CD4-positive, alpha-beta T cell treated with Interleukin-15 for 4 hours (primary cell): ENCODE measurements around the gene CIRBP.

Experiments used
- DNase-seq: peaks from one replicate; pipeline ENCODE4 v3.0.0-alpha.2; 2020; ENCODE audit warnings: low spot score

Gene CIRBP

DNA sequence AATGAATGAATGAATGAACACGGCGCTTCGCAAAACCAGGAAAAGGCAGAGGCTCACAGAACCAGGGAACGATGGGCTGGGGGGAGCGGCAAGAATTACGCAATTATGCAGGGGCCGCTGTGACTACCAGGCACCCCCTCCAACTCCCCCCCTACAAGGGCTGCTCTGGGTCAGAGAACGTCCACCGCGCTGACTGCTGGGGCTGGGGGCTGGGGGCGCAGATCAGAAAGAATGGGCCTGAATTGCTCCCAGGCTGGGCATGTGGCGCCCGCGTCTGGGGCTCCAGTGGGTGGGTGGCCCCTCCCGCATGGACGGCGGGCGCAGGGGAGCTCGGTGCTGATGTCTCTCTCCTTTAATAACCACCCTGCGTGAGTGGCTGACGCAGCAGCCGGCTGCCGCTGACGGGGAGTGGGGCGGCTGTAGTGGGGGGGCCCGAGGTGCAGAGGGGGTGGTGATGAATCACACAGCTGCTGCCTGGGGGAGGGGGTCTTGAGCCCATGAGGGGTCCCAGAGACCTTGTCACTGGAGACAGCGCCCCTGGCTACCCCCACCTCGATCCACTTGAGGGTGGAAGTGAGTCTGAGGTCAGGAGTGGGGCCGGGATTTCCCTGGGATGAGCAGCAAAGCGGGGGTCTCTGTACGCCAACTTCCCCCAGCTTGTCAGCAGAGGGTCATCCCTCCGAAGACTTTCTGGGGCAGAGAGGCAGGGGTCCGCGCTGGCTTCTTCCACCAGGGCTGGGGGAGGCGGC is 1.5 kb upstream of the CIRBP start:
- no peak for DNase-seq

DNA sequence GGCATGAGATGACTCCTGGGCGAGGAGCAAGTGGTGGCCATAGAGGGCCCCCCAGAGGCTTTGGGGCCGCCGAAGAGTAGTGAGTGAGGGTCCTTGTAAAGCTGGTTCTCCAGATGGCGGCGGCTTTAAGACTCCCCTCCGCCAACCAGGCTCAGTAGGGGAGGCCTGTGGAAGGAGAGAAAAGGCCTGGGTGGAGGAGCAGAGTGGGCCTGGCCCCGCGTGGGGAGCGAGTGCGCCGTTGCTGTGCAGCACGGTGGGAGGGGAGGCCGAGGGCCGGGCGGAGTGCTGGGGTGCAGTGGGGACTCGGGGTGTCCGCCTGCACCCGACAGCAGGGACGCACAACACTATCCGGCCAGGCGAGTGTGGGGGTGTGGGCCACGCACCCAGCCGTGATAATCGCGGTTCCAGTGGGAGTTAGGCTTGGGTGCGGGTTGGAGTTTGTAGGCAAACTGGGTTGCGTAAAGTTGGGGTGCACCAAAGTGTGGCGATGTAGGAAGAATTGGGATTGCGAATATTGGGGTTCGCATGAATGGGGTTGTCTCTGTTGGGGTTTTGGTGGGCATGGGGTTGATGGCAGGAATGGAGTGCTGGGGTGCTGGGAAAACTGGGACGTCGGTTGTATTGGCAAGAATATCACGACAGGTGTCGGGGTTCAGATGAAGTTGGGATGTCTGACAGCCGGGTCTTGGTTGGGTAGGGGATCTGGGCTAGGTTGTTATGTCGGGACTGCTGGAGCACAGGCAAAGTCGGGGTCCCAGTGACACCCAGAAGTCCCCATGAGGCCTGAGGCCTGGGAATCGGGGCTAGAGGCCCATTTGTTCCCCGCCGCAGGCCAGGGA is 687 bp upstream of the CIRBP start:
- DNase-seq = no peak

DNA sequence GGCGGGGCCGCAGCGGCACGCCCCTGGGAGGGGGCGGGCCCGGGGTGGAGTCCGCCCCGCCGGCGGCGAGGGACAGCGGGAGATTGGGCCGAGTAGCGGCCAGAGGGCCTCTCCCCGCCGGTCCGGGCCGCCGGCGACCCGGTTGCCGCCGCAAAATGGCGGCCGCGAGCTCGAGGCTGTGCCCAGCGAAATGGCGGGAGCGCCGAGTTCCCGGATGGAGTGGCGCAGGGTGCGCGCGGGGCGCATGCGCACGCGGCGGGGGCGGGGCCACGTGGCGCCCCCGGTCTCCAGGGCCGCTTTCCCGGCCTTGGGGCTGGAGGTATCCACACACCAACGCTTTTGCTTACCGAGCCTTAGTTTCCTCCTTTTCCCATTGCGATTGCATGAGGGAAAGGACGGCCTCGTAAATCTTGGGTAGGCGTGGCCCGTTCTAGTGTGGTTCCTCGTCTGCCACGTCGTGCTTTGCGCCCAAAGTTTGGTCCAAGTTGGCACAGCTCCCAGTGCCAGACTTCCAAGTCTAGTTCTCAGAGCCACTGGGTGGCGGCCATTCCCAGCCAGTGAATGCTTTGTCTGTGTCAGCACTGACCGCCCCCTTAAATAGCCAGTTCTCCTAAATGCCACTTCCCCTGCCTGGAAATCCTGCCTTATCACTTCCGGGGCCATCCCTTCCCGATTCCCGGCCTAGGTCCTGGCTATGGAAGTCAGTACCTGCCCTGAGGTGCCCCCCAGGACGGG is 513 bp downstream of the CIRBP start:
- DNase-seq = peak; percentile 86

DNA sequence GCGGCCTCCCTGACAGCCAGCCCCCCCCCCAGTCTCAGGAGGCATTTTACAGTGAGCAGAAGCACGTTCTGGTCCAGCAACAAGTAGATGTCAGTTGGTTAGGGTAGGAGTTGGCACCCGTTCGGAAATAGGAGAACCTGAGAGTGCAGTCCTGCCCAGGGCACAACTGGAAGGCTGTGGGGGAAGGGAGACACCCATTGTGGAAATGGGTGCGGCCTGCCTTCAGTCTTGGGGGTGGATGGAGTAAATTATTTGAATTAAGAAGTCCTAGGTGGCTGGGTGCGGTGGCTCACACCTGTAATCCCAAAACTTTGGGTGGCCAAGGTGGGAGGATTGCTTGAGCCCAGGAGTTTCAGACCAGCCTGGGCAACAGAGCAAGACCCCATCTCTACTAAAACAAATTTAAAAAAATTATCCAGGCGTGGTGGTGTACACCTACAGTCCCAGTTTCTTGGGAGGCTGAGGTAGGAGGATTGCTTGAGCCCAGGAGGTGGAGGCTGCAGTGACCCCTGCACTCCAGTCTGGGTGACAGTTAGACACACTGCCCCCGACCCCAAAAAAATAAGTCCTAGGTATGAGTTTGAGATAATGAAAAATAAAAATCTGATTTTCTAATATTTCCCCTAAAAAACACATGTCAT is 1.2 kb downstream of the CIRBP start:
- DNase-seq = no peak

DNA sequence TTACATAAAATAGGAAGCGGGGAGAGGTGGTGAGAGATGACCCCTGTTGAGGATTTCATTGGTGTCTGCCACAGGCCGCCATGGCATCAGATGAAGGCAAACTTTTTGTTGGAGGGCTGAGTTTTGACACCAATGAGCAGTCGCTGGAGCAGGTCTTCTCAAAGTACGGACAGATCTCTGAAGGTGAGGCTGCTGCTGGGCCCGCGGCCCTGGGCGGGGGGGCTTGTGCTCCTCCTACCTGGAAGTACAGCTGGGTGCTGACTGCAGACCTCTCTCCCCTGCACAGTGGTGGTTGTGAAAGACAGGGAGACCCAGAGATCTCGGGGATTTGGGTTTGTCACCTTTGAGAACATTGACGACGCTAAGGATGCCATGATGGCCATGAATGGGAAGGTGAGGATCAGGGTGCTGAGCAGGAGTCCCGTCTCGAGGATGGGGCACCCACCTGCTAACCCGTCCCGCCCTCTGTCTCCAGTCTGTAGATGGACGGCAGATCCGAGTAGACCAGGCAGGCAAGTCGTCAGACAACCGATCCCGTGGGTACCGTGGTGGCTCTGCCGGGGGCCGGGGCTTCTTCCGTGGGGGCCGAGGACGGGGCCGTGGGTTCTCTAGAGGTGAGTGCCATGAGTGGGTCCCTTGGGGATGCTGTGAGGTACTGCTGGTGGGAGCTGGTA is 1.9 kb downstream of the CIRBP start:
- no peak for DNase-seq

DNA sequence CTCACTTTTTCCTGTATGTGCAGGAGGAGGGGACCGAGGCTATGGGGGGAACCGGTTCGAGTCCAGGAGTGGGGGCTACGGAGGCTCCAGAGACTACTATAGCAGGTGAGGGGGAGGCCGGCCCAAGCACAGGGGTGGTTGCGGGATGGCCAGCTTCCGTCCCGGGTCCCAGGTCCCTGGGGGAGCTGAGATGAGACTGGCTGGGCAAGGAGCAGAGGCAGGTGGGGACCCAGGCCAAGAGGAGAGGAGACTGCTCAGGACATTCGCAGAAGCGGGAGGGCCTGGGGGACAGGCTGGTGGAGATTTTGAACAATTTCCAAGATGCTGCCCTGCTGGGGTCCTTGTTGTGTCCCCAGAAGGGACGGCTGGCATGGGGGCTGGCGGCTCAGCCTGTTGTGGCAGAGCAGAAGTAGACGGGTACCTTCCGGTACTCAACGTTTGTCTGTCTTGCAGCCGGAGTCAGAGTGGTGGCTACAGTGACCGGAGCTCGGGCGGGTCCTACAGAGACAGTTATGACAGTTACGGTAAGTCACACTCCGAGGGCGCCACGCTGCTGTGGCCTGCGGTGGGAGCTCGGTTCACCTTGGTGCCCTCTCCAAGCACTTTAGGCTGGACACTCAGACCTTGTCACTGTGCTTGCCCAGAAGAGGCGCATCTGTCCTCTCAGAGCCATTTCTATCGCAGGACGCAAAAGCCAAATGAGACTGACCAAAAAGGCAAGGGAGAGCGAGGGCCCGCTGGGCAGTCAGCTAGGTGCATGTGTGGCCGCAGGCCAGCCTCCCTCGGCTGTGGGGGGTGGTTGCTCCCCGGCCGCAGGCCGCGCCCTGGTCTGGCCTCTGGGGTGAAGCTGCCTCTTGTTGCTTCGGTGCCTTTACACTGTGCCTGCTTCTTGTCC is 2.6 kb downstream of the CIRBP start:
- DNase-seq = no peak

DNA sequence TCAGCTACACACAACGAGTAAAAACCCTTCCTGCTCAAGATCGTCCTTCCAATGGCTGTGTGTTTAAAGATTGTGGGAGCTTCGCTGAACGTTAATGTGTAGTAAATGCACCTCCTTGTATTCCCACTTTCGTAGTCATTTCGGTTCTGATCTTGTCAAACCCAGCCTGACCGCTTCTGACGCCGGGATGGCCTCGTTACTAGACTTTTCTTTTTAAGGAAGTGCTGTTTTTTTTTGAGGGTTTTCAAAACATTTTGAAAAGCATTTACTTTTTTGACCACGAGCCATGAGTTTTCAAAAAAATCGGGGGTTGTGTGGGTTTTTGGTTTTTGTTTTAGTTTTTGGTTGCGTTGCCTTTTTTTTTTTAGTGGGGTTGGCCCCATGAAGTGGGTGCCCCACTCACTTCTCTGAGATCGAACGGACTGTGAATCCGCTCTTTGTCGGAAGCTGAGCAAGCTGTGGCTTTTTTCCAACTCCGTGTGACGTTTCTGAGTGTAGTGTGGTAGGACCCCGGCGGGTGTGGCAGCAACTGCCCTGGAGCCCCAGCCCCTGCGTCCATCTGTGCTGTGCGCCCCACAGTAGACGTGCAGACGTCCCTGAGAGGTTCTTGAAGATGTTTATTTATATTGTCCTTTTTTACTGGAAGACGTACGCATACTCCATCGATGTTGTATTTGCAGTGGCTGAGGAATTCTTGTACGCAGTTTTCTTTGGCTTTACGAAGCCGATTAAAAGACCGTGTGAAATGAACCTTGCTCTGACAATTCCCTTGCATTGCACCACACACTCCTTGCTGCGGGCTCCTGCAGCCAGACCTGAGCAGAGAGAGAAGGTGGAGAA is 3.5 kb downstream of the CIRBP start:
- no peak for DNase-seq

DNA sequence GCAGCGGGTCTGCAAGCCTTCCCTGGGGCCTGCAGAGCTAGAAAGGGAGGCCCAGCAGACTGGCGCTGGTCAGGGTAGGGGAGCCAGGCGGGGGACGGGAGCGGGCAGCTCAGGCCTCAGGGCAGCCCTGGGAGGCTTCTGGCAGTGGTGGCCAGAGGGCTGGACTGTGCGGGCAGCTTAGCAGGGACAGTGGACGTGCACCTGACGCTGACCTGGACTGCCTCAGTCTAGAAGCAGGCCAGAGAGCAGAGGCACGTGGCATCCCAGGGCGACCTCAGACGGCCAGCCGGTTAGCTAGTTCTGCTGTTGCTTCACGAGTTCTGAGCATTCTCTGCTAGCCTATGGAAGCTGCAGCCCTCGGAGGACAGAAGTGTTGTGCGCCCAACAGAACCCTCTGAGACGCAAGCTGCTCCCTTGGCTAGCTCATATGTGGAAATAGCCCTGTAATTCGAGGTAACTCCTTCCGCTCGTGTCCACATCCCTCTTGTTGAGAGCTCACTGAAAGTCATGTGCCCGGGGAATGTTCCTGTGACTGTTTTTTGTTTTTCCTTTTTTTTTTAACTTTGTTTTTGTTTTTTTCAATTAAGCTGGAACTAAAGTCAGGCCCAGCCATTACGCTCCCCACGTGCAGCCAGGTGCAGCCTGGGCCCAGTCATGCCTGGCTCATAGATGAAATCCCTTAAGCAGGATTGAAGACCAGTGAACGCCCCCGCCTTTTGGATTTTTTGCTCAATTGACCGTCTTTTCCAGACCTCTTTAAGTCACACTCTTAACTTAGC is 4.3 kb downstream of the CIRBP start:
- no peak for DNase-seq

DNA sequence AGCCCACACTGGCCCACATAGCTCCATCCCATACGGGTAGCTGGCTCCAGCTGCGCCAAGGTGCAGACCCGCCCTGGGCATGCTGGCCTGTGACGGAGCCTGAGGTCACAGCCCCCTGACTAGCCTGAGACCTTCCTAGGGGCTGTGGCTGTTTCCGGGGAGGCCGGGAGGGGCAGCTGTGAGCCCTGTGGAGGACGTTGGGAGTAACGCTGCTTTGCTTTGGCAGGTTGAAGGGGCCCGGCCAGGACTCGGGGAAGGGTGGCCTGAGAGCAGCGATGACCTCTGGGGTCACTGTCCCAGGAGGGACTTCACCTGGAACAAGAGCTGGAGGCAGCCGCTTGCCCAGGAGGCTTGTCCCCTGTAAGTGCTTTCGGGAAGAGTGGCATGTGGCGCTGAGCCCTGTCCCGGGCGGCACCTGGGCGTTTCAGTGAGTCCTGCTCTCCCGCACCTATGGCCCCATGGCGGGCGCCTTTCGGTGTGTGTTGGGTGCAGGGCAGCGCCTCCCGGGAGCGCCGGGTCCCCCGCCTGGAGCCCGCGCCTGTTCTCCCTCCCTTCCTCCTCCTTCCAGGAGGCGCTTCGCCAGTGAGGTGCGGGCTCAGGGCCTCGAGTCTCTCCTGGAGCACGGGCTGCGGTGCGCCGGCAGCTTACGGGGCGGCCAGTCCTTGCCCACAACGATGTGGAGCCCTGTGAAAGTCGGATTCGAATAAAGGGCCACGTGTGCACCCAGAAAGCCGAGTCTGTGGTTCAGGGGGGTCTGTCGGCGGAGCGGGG is 5.1 kb downstream of the CIRBP start:
- no peak for DNase-seq

DNA sequence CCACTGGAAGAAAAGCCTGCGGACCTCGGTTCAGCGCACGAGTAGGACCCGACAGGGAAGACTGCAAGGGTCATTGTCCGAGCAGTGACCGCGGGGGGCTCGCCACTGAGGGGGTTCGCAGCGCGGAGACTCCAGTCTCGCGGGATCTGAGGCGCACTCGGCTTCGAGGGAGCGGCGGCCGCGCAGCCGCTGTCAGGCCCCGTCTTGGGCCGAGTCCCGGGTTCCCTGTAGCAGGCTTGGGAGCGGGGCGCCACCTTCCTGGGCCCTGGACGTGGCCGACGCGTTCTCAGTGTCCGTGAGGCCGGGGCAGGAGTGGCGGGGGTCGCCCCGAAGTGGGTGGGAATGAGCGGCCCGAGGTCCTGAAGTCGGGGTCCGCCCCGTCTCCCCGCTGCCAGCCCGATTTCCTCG is 5.7 kb downstream of the CIRBP start:
- no peak for DNase-seq

DNA sequence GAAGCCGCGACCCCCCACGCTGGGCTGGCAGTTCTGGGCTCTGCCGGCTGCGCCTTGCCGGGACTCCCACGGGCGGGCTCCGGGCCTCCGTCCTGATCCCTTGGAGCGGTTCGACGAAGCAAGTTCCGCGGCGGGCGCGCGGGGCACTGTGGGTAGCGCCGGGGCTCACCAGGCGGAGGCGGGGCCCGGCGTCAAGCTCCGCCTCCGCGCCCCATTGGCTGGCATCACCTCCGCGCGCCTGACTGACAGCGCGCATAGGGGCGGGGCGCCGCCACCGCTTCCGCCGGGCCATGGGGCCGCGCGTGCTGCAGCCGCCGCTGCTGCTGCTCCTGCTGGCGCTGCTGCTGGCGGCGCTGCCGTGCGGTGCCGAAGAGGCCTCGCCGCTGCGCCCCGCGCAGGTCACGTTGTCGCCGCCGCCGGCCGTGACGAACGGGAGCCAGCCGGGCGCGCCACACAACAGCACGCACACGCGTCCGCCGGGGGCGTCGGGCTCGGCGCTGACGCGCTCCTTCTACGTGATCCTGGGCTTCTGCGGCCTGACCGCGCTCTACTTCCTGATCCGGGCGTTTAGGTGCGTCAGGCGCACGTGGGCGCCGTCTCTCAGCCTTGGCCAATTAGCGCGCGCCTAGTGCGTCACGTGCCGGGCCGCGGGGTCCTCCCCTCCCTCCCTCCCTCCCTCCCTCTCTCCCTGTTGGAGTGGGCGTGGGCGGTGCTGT is 6.3 kb downstream of the CIRBP start, which contains the start of gene FAM174C:
FAM174C (plus strand) TSS at position 271 of the 716 bp plus-strand sequence; CDS start at position 291, 20 bp downstream.
- peak; percentile 95 for DNase-seq

DNA sequence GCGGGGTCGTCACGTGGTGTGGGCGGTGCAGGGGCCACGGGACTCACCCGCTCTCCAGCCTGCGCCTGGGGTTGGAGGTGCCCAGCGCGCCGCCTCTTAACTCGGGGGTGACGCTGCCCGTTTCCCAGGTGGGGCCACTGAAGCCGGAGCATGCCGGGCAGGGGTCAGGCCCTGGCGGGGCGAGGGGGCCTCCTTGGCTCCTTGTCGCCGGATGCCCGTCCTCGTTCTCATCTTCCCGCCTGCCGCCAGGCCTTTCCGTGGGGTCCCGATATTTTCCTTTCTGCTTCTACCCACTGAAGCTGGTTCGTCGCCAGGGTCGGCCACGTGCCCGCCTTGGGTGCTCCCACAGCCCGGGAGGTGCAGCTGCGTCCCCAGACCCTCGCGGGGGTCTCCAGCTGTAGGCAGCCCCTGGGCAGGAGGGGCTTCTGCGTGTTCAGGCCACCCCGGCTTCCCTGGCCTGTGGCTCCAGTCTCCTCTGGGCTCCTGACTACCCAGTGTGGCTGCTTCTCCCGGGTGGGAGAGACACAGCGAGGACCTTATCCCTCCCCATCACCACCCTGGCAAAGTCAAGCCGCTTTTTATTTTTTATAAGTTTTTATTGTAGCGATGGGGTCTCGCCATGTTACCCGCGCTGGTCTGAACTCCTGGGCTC is 7.0 kb downstream of the CIRBP start:
- no peak for DNase-seq

DNA sequence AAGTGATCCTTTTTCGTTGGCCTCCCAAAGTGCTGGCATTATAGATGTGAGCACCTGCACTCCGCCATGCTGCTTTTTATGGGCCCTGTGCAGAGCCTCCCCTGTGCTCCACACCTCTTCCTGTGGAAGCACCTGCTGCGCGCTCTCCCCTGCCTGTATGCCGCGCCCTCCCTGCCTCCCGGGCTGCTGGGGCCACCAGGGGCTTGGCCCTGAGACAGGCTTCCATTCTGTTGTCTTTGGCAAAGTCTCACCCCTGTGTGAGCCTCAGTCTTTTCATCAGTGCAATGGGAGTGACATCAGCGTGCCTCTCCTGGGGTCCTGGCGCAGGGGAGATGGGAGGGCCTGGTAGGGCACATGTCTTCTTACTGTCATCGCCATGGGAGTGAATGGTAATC is 7.5 kb downstream of the CIRBP start:
- DNase-seq = no peak

DNA sequence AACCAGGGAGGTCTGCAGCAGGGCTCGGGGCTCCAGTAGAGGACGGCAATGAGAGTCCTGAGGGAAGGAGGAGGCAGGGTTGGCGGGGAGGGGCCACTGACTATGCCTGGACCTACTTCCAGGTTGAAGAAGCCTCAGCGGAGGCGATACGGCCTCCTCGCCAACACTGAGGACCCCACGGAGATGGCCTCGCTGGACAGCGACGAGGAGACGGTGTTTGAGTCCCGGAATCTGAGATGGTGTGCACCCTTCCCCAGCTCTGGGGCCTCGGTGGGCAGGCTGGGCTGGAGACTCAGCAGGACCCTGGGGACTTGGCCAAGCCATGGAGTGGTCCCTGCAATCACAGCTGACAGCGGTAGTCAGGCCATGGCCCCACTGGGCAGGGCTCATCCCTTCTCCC is 7.9 kb downstream of the CIRBP start:
- no peak for DNase-seq

DNA sequence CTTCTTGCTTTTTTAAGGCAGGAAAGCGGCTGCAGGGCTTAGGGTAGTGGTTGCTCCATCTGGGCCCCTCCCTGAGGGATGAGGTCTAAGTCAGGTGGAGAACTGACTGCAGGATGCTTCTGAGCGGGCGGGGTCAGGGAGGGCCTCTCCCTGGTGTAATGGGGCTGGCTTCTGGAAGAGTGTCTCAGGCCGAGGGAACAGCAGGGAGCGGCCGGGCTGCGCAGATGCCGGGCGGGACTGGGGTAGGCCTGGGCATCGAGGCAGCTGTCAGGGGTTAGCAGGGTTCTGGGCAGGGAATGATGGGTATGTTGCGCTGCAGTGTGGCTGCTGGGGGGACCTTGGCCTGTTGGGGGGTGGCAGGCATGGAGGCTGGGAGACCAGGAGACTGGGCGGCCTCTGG is 8.9 kb downstream of the CIRBP start:
- no peak for DNase-seq

DNA sequence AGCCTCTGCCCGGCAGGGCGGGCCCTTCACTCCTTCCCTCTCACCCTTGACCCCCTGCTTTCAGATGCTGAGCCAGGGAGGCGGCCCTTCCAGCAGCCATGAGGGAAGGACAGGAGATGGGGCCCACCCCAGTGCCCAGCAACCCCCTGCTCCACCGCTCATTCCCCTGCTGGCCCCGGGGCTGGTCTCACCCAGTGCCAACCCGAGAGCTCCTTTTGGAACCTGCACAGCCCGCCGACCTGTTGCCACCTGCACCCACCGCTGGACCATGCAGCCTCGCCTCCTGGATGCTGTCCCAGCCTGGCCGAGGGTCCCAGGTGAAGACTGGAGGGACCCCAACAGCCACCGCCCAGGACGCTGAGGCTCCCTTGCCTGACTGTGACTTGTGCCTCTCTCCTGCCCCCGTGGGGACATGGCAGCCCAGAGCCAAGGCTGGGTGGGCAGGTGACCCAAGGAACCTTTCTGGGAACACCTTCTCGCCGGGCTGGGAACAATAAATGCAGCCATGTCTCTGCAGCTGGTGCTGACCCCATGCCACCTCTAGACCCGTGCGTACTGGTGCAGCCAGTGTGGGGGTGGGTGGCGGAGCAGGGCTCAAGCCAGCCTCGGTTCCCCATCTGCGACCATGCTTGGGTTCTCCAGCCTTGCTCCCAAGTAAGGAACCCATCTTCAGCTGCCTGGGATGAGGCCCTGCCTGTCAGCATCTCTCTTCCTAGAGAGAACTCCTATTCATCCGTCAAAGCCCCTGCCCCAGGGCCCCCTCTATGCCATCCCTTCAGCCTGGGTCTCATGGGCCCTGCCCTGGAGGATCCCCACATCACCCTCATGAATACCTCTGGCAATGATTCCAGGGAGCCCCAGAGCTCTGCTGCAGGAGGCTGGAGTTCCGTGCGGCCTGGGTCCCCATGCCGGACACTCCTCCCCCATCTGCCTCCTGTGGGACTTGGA is 9.9 kb downstream of the CIRBP start:
- no peak for DNase-seq
